Measurements from ENCODE around the gene ALG13.
"Not testable (repeated sequence)": the region's sequence is repeated elsewhere in the genome, so short reads cannot be mapped to it uniquely, and the experiment has no call there.

DNA sequence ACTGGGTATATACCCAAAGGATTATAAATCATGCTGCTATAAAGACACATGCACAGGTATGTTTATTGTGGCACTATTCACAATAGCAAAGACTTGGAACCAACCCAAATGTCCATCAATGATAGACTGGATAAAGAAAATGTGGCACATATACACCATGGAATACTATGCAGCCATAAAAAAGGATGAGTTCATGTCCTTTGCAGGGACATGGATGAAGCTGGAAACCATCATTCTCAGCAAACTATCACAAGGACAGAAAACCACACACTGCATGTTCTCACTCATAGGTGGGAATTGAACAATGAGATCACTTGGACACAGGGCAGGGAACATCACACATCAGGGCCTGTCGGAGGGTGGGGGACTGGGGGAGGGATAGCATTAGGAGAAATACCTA lies 109.1 kb downstream of the ALG13 start:
- not testable (repeated sequence) for TF ChIP-seq ATF1 (CRISPR knock-in tag; IDR thresholded peaks at IDR 0.05); CTCF (IDR thresholded peaks at IDR 0.05); TEAD1 (CRISPR knock-in tag; IDR thresholded peaks at IDR 0.05); TP53 (CRISPR knock-in tag; IDR thresholded peaks at IDR 0.05); CREB1 (CRISPR knock-in tag; IDR thresholded peaks at IDR 0.05); CBFB (CRISPR knock-in tag; IDR thresholded peaks at IDR 0.05; ENCODE audit: low read depth); USF1 (CRISPR knock-in tag; IDR thresholded peaks at IDR 0.05); ESRRA (CRISPR knock-in tag; IDR thresholded peaks at IDR 0.05; ENCODE audit: borderline replicate concordance)
- TF ChIP-seq, protein P1, sequence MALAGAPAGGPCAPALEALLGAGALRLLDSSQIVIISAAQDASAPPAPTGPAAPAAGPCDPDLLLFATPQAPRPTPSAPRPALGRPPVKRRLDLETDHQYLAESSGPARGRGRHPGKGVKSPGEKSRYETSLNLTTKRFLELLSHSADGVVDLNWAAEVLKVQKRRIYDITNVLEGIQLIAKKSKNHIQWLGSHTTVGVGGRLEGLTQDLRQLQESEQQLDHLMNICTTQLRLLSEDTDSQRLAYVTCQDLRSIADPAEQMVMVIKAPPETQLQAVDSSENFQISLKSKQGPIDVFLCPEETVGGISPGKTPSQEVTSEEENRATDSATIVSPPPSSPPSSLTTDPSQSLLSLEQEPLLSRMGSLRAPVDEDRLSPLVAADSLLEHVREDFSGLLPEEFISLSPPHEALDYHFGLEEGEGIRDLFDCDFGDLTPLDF (CRISPR knock-in tag; IDR thresholded peaks at IDR 0.05), result not testable (repeated sequence)
- TF ChIP-seq, protein P2, sequence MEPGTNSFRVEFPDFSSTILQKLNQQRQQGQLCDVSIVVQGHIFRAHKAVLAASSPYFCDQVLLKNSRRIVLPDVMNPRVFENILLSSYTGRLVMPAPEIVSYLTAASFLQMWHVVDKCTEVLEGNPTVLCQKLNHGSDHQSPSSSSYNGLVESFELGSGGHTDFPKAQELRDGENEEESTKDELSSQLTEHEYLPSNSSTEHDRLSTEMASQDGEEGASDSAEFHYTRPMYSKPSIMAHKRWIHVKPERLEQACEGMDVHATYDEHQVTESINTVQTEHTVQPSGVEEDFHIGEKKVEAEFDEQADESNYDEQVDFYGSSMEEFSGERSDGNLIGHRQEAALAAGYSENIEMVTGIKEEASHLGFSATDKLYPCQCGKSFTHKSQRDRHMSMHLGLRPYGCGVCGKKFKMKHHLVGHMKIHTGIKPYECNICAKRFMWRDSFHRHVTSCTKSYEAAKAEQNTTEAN (CRISPR knock-in tag; IDR thresholded peaks at IDR 0.05), result not testable (repeated sequence)
- TF ChIP-seq, protein P3, sequence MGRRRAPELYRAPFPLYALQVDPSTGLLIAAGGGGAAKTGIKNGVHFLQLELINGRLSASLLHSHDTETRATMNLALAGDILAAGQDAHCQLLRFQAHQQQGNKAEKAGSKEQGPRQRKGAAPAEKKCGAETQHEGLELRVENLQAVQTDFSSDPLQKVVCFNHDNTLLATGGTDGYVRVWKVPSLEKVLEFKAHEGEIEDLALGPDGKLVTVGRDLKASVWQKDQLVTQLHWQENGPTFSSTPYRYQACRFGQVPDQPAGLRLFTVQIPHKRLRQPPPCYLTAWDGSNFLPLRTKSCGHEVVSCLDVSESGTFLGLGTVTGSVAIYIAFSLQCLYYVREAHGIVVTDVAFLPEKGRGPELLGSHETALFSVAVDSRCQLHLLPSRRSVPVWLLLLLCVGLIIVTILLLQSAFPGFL (CRISPR knock-in tag; IDR thresholded peaks at IDR 0.05; ENCODE audit: borderline replicate concordance), result not testable (repeated sequence)
- TF ChIP-seq, protein P4, sequence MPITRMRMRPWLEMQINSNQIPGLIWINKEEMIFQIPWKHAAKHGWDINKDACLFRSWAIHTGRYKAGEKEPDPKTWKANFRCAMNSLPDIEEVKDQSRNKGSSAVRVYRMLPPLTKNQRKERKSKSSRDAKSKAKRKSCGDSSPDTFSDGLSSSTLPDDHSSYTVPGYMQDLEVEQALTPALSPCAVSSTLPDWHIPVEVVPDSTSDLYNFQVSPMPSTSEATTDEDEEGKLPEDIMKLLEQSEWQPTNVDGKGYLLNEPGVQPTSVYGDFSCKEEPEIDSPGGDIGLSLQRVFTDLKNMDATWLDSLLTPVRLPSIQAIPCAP (CRISPR knock-in tag; IDR thresholded peaks at IDR 0.05), result not testable (repeated sequence)

Data from WTC11 (cell line).